ENCODE results near the gene MTUS2.

MTUS2 gene

DNA sequence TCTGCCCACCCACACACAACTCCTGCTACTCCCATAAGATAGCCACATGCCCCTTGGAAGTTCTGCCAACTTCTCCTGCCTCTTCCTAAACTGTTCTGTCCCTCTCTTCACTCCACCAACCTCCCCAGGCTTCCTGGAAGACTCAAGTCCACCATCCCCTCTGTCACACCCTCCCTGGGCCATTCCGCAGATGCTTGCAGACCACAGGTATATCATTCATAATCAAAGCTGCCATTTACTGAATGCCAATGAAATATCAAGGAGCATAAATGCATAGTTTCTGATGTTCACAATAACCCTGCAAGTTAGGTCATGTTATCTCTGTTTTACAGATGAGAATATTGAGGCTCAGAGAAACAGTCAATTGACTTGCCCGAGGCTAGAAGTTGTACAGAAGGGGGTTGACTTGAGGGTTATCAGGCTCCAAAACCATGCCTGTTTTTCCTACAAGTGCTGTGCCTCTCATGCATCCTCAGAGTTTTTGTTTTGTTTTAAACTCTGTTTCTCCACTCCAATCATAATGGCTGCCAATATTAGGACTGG, 639.7 kb downstream of the MTUS2 start:
- DNase-seq, result no peak

DNA sequence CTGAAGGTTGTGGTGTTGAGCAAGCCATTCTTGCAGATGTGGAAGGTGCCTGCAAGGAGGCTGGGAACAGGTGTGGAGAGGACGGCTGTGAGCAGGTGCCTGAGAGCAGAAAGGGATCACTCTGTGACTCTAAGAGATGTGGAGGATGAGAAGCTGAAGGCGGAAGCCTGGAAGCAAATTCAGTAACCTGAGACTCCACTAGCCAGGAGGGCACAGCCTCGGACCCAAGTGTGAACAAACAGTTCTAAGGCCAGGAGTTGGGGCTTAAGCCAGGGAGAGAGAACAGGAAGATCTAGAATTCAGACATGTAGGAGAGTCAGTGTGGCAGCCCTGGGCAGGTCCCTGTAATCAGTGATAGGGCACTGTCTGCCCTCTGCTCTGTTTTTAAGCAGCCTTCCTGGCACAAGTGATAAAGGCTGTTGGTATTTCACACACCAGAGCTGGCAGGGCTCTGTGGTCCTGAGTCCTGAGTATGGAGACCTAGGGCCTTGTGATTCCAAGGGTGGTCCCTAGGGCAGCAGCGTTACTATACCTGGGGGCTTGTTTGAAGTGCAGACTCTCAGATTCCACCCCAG, 644.1 kb downstream of the MTUS2 start:
- no peak for DNase-seq

DNA sequence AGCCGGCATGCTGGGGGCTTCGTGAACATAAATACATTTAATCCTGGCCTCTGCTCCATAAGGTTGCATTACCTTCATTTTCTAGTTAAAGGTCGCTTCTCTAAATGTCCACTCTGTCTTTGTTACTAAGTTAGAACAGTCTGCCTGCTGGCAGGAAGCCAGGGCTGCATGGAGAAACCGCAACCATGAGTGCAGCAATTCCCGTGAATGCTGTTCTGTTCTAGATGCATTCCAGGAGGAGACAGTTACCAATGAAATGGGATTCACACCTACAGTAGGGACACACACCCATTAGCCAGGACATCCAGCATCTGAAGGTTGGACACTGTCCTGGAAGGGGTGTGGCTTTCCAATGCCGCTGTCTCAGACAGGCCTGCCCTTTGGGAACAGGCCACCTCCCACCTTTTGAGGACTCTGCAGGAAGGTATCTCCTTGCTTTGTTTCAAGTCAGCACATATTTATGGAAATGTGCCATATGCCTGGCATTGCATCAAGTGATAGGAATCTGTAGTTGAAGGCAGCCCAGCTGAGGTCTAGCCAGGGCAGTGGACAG, 645.7 kb downstream of the MTUS2 start:
- no peak for DNase-seq

DNA sequence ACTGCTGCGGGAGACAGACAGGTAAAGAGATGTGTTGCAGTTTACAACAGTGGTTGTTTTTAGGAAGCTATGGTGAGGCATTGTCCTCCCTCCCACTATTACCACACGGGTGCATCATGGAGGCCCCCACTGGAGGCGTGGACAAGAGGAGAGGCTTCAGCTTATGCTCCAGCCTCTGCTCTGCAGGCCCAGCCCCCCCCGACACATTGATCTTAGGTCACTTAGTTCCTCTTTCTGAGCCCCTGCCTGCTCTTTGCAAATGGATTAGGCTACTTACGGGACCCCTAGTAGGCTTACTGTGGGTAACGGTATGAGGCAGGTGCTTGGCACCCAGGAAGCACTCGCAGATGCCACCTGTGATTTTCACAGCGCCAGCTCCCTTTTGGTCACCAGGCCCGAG, 651.4 kb downstream of the MTUS2 start:
- no peak for DNase-seq

DNA sequence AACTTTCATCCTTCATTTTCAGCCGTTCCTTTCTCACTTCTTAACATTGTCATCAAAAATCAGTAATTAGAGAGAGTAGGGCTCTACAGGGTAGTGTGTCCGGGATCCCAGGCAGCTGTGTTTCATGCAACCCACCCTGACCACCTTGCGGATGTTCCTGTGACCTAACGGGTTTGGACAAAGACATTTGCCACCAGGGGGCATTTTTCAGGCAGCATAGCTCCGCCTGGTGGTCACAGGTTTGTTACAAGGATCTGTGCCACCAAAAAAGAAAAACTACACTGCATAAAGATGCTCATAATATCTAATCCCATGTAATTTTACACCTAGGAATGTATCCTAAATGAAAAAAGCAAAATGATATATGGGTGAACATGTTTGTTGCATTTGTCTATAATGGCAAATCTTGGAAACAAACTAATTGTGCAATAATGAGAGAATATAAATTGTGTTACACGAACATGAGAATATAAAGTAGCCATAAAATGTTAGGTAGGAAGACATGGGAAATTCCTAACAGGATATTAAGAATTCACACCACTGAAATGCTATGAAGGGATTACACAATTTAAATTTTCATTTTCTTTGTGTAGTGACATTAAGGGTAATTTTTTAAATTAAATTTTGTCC, 652.3 kb downstream of the MTUS2 start:
- no peak for DNase-seq

DNA sequence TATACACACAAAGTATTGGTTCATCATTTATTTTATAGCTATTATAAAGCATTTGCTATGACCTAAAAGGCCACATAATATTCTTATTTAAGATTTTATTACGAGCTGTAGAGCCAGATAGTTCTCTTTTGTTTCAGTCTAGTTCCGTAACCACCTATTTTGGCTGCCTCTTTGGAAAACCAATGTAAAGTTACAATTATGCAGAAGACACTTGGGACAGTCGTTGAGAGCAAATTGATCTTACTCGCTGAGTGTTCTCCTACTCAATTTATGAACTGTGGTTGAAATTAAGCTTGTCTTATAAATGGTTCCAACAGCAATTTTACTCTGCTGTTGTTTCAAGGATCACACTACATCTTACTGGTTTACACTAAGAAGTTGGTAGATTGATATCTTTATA, 653.0 kb downstream of the MTUS2 start:
- DNase-seq, result no peak

DNA sequence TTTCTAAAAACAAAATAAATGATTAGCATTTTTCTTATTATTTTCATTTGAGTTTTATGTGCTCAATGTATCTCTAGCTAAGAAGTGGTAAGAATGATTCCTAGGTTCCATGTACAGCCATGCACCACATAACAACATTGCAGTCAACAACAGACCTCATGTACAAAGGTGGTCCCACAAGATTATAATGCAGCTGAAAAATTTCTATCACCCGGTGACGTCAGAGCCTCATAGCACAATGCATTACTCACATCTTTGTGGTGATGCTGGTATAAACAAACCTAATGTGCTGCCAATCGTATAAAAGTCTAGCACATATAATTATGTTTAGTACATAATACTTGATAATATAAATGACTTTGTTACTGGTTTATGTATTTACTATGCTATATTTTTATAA, 654.9 kb downstream of the MTUS2 start:
- DNase-seq, result no peak

DNA sequence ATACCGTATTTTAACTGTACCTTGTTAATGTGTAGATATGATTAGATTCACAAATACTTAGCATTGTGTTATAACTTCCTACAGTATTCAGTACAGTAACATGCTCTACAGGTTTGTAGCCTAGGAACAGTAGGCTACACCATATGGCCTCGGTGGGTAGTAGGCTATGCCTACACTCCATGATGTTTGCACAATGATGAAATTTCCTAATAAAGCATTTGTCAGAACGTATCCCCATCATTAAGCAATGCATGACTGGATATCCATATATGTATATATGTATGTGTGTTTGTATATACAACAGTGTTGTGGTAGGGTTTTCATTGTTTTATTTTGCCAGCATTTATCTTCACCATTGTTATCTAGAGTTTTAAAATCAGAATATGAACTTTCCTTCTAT, 655.9 kb downstream of the MTUS2 start:
- DNase-seq, result no peak

DNA sequence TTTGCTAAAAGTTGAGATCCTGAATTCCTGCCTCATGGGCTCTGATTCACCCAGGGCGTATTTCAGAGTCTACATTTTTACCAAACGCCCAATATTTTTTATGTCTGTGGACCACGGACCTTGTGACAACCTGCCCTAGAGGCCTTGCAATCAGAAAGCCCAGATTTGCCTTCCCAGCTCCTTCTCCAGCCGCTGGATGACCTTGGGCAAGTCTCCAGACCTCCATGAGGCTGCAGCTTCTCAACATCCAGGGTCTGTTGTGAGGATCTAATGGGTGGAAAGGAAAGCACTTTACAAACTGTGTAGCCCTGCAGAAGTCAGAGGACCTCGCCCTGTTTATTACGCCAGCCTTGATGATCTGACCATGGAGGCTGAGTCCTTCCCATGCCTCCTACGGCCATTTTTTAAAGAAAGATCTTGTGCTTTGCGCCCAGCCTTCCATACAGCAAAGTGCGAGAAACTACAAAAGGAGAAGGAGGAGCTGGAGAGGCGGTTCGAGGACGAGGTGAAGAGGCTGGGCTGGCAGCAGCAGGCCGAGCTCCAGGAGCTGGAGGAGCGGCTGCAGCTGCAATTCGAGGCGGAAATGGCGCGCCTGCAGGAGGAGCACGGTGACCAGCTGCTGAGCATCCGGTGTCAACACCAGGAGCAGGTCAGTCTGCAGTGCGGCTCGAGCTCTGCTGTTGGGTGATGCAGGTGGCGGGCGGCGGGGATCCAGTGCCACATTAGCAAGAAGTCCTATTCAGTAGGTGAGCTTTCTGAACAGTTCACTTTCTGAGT, 659.8 kb downstream of the MTUS2 start:
- no peak for DNase-seq

DNA sequence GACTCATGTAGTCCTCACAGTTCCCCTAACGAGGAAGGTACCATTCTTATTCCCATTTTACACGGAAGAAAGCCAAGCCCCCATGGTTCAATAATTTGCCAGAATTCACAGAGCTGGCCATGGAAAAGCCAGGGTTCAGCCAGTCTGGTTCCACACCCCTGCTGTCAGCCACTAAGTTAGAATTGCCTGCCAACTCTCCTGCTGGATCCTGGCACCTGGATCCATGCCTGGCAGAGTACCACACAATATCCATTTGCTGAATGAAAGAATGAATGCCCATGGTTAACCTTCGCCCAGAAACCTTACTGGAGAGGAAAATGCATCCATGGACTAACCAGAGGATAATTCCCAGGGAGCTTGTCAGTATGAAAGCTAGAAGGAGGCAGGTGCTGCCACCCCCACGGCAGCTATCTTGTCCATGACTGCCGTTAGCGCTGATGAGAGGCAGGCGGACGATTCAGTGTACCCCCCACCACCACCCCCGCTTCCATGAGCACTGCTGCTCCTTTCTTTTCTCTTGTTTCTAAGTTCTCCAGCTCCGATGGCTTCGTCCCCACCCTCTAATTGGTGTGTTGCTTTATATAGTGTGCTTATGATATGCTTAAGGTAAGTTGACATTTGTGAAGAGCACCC, 660.9 kb downstream of the MTUS2 start:
- no peak for DNase-seq

DNA sequence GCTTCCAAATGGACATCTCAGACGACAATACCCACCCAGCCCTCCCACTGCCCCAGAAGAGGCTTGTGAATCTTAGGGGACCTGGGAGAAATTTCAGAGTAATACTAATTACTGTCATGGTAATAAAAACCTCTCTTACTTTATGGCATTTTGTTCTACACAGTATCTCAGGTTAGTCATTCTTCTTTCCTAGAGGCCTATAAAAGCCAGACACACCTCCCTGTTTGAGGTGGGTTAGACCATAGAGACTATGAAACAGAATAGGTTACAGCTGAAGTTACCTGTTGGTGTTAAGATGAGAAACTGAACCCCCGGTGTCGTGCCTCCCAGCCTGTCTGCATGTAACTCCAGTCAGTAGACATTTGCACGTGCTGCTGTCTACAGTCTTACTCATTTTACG, 661.5 kb downstream of the MTUS2 start:
- no peak for DNase-seq

DNA sequence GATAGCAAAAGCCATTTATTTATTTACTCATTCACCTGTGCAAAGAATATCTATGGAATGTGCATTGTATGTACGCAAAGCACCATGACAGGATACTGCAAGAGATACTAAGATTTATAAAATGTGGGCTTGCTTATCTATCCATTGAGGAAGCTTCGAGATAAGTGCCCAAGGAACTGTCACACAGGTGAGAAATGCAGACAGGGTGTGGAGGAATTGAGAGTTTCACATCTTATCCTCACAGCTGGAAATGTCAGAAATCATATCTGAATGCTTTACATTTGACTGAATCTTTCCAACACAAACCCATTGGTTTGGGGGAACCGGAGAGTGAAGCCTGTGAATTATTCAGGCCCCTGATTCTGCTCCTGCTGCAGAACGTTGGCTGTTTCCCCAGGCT, 662.4 kb downstream of the MTUS2 start:
- DNase-seq, result no peak

DNA sequence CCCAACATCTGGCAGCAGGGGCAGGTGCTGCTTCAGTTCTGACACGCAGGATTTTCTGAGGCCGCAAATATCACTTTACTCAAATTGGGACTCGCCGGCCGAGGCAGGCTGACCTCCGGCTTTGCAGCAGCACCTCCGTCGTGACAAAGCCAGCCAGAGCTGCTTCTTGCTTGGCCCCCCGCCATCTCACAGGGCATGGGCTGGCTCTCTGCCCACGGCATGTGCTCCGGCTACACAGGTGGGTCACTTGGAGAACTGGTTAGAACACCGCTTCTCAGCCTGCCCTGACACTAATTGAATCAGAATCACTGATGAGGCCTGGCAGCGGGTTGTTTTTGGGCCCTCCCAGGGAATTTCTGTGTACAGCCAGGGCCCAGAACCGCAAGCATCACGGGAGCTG, 663.1 kb downstream of the MTUS2 start:
- peak; percentile 57 for DNase-seq

DNA sequence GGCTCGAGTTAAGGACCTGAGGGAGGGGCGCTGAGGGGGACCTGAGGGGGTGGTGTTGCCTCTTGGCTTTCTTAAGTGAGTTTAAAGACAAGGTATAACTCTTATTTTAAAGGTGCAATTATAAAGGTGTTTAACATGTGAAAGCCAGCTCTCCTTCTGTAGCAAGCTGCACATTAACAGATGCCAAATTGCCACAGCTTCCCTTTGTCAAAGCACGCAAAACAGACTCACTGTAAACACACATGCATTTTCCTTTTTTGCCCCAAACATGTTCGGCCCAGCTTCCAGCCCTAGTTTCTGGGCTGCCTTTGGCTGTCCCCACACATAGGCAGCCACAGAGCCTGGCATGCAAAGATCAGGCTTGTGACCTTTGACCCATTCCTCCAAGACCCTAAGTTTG, 663.5 kb downstream of the MTUS2 start:
- no peak for DNase-seq

DNA sequence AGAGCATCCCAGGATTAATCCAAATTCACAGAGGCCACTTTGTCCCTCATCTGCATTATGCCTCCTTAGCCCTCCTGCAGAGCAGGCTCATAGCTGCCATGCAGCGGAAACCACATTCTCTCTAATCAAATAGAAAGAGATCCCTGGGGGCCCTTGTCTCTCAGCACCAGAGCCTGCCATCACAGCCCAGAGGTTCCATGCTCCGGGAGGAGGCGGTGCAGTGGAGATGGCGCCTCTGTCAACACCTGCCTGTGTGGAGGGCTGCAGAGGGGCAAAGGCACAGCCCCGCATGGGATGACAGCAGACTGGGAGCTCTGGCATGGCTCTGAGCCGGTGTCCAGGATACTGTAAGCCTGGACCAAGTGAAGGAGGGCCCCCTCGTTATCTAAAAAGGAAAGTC, 664.1 kb downstream of the MTUS2 start:
- DNase-seq, result peak; percentile 67

DNA sequence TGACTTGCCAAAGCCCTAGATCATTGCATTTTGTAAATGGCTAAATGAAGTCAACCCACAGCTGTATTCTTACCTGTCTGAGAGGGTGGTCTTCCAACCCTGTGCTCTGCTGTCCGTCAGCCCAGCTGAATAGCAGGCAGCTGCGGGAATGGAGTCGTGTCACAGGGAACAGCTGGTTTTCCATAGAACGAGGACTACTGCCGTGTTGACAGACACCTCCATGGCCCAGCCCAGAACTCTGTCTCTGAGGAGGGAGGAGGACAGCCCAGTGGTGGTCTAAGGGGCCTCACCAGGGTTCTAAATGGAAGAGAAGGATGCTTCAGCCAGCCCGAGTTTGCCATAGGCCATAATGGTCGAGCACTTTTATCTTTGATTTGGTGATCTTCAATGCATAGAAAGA, 664.7 kb downstream of the MTUS2 start:
- no peak for DNase-seq

DNA sequence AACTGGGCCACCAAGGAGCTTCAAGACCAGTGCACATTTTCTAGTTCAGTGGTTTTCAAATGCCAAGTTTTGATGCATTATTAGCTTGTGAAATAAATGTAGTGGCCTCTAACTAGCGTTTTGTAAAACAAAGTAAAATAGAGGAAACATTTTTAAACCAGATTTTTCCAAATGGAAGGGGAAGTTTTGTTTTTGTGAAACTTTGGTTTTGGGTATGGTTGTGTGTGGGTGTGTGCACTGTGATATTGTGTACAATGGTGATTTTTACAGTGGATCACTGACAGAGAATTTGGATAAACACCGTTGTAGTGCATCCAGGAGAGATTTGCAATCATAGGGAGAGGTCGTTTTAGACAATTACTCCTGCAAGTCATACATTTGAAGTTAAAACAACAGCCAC, 666.4 kb downstream of the MTUS2 start:
- no peak for DNase-seq

DNA sequence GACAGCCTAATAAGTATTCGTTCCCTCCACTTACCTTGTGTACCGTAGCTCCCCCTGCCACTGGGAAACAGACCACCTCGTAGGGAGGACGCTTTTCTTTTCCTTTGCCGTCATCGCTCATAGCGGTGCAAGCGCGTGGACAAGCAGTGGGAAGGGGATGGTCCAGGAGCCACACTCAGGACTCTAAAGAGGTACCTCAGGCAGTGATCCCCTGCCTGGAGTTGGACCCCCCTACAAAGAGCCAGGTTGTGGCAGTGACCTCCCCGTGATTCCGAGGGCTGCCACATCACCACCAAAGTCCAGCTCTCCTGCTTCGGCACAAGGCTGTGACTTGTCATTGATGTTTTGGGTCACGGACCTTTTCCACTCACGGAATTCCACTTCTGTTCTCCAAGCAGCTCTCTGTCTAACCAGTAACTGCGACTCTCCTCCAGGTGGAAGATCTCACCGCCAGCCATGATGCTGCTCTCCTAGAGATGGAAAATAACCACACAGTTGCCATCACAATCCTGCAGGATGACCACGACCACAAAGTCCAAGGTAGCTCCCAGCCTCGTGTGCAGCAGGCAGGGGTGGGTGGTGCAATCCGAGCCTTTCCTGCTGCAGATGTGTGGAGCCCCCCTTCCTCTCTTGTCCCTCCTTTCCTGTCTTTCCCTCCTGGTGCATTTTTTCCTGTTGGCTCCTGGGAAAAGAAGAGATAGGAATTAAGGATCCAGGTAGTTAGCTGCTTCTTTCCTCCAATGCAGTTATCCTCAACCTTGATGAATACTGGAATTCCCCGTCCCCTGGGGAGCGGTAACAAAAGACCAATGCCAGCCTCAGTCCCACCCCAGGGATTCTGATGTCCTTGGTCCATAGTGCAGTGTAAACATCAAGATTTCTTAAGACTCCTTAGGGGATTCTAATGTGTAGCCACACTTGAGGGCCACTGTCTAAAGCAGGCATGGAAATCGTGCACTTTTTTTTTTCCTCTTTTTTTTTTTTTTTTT, 667.6 kb downstream of the MTUS2 start:
- no peak for DNase-seq

DNA sequence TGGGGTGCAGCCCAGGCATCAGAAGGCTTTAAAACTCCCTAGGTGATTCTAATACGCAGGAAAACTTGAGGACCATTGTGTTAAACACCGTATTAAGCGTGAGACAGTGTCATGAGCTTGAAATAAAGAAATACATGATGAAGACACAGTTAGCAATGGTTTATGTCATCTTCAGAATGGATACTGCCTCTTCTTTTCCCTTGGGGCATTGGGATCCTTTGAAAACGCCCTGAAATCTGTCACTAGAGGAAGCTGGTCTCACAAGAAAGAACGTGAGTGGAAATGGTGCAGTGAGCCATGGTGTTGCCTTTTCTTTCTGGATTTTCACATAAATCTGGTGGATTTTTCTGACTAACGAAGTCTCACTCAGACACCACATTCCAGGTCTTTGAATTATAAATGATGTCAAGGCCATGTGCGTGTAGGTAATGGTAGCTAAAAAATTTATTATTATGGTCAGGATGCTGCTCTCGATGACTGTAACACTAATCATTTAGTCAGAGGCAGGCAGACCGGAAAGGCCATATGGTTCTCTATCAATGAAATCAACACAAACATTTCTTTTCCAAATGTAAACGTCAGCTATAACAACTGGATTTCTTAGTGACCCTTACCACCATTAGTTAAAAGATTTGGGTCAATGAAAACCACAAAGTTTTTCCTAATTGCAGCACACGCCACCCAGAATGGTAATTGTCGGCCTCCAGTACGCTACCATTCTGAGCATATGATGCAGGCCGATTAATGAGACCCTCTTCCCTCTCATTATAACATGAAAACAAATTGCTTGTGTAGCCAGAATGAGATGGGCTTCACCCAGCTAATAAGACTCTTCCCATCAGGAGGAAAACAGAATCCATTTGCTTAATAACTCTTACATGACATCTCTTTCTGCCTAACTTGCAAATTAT, 669.8 kb downstream of the MTUS2 start:
- DNase-seq, result no peak

DNA sequence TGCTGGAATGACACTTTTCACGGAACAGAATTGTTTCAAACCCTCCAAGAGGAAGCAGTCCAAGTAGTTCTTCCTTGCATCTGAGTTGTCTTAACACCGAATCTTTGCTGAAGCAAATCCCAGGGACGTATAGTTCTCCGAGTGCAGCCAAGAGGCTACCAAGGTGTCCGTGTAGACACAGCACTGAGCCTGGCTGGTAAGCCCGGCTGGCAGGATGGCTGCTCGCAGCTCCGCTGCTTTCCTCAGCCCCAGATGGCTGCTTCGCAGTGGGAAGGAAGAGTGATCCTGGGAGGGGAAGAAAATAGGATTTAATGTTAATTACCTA, 670.4 kb downstream of the MTUS2 start:
- no peak for DNase-seq

DNA sequence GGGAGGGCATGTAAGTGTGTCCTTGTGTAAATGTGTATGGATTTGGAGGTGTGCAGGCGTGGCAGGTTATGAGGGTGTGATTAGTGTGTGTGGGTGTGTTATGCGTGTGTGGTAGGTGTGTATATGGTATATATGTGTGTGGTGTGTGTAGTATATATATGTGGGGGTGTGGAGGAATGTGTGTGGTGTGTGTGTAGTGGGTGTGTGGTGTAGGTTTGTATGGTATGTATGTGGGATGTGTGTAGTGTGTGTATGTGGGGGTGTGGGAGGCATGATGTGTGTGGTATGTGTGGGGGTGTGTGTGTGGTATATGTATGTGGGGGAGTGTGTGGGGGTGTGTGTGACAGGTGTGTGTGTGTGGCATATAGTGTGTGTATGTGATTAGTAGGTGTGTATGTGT, 671.1 kb downstream of the MTUS2 start:
- no peak for DNase-seq

Measured in DMS79 (cell line).